Smooth muscle cell (in vitro differentiated cells): ENCODE data around the gene ZSWIM4. TPM values are rescaled to one million over a fixed set of nuclear protein-coding genes. Genes with fewer than 3 reads are reported as not detected.

Experiments used
- DNase-seq: peaks from one replicate; lab custom pipeline; 2025; ENCODE audit not compliant: unreplicated experiment; lab: John Stamatoyannopoulos, UW
- H2AFZ ChIP-seq: fragments of 200-600 bp; sonication (generic); 2 replicates; pipeline ENCODE4 v1.6.0; 2016; ENCODE audit warnings: antibody characterized with exemption, low read depth, mild to moderate bottlenecking
- H3F3A ChIP-seq: fragments of 200-600 bp; sonication (generic); 2 replicates; pipeline ENCODE4 v1.6.0; 2017; ENCODE audit warnings: antibody characterized with exemption, low read depth
- H3K27ac ChIP-seq: fragments of 200-600 bp; sonication (generic); 2 replicates; pipeline ENCODE4 v1.5.1; 2016; ENCODE audit warnings: low read depth, mild to moderate bottlenecking
- H3K27me3 ChIP-seq: fragments of 200-600 bp; sonication (generic); 2 replicates; pipeline ENCODE4 v1.6.1; 2016; ENCODE audit warnings: low read depth, mild to moderate bottlenecking
- H3K36me3 ChIP-seq: fragments of 200-600 bp; sonication (generic); 2 replicates; pipeline ENCODE4 v1.5.1; 2016; ENCODE audit warnings: low read depth
- H3K4me1 ChIP-seq: fragments of 200-600 bp; sonication (generic); 2 replicates; pipeline ENCODE4 v1.5.1; 2016; ENCODE audit warnings: low read depth
- H3K4me2 ChIP-seq: fragments of 200-600 bp; sonication (generic); 2 replicates; pipeline ENCODE4 v1.6.0; 2016; ENCODE audit warnings: mild to moderate bottlenecking
- H3K4me3 ChIP-seq: fragments of 200-600 bp; sonication (generic); 2 replicates; pipeline ENCODE4 v1.5.1; 2016; ENCODE audit warnings: mild to moderate bottlenecking
- H3K79me2 ChIP-seq: fragments of 200-600 bp; sonication (generic); 2 replicates; pipeline ENCODE4 v1.6.0; 2016; ENCODE audit warnings: low read depth, mild to moderate bottlenecking
- H3K9ac ChIP-seq: fragments of 200-600 bp; sonication (generic); 2 replicates; pipeline ENCODE4 v1.6.0; 2016; ENCODE audit warnings: low read depth
- H3K9me3 ChIP-seq: fragments of 200-600 bp; sonication (generic); replicated peaks from 2 replicates; pipeline ENCODE4 v1.5.1; 2016; ENCODE audit warnings: low read depth
- H4K20me1 ChIP-seq: fragments of 200-600 bp; sonication (generic); 2 replicates; pipeline ENCODE4 v1.6.0; 2016; ENCODE audit warnings: low read depth
- WGBS: methylation state at CpG from one replicate; pipeline ENCODE4 v1.1.7; 2016; ENCODE audit warnings: low lambda C conversion rate; 5-methylcytosine and 5-hydroxymethylcytosine counted together
- polyA plus RNA-seq: library from polyadenylated mRNA; unstranded; fragments of >200 nt; fragmentation: Nextera tagmentation; extraction: Ambion mirVana; gene quantifications from 2 replicates; pipeline ENCODE4 v1.2.1, GENCODE V29; 2016
- total RNA-seq: library from RNA; depleted of rRNA; stranded (reverse); fragments of >200 nt; gene quantifications from 2 replicates; pipeline ENCODE4 v1.2.3, GENCODE V29; 2014
- TF ChIP-seq, protein P1 (sequence below): fragments of 200-600 bp; sonication (generic); IDR thresholded peaks from 2 replicates; pipeline ENCODE4 v1.5.1; 2017; ENCODE audit warnings: borderline replicate concordance, mild to moderate bottlenecking, antibody characterized with exemption; ENCODE audit not compliant: insufficient read depth, poor library complexity, severe bottlenecking

ZSWIM4 gene
- total and polyA plus RNA-seq, 2 experiments from 2014 or later: 3.0 to 5.8 TPM

DNA sequence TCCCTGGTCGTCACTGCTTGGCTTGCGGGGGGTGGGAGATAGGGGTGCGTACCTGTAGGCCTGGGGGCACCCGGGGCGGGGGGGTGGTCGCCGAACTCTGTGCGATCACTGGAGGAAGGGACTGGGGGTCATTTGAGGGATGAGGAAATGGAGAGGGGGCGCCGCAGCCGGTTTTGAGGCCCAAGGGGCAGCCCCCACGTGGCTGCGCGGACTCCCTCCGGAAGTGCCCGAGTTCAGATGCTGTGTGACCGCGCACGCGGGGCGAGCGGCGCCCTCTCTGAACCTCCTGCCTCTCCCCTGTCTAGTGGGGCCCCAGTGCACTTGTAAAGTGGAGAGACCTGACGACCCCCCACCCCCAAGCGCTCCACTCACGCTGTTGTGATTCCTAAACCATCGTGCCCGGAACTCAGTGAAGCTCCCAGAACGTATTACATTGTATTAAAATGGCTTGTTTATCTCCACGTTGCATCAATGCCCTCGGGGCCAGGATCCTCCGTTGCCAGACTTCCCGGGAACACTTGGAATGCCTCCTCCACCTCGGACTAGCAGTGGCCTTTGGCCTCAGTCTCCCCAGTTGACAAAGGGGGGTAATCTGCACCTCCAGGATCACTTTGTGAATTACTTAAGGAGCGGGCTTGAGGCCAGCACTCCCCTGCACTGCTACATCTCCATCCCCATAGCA, 78.7 kb downstream of the ZSWIM4 start:
- no peak for DNase-seq
- Histone ChIP-seq H3K27me3 (no peaks in the 10 kb centered on the region), H3F3A (peaks cover 6% of the 10 kb centered on the region), H3K4me1 (no peaks in the 10 kb centered on the region), H2AFZ (no peak overlapping the region), H3K27ac (no peak overlapping the region), H3K4me3 (no peak overlapping the region), H4K20me1 (no peaks in the 10 kb centered on the region), H3K36me3 (no peaks in the 10 kb centered on the region), H3K9ac (no peak overlapping the region), H3K79me2 (no peaks in the 10 kb centered on the region), H3K4me2 (no peak overlapping the region), H3K9me3 (no peaks in the 10 kb centered on the region)
- TF ChIP-seq, protein P1, sequence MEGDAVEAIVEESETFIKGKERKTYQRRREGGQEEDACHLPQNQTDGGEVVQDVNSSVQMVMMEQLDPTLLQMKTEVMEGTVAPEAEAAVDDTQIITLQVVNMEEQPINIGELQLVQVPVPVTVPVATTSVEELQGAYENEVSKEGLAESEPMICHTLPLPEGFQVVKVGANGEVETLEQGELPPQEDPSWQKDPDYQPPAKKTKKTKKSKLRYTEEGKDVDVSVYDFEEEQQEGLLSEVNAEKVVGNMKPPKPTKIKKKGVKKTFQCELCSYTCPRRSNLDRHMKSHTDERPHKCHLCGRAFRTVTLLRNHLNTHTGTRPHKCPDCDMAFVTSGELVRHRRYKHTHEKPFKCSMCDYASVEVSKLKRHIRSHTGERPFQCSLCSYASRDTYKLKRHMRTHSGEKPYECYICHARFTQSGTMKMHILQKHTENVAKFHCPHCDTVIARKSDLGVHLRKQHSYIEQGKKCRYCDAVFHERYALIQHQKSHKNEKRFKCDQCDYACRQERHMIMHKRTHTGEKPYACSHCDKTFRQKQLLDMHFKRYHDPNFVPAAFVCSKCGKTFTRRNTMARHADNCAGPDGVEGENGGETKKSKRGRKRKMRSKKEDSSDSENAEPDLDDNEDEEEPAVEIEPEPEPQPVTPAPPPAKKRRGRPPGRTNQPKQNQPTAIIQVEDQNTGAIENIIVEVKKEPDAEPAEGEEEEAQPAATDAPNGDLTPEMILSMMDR: no peak
- WGBS: 48% methylated on average over 16 of the region's 35 CpGs

DNA sequence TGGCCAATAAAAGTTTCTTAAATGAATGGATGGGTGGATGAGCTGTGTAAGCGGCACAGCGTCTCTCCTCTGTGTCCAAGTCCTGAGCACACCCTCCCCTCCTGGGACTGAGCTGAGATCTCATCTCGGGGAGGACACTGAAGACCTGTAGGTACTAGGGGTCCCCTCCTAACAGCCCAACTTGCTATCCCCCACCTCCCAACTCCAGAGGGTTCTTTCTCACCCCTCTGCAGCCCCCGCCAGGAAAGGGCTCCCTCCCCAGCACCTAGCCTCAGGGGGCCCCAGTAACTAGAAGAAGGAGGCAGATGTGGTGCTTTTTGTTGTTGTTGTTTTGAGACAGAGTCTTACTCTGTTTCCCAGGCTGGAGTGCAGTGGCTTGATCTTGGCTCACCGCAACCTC, 80.6 kb downstream of the ZSWIM4 start:
- no peak overlapping the region for H3K27ac ChIP-seq
- no peaks in the 10 kb centered on the region for H3K27me3 ChIP-seq
- no peak overlapping the region for H2AFZ ChIP-seq
- peaks cover 5% of the 10 kb centered on the region for H3K4me1 ChIP-seq
- DNase-seq: no peak
- no peak overlapping the region for H3K9ac ChIP-seq
- no peaks in the 10 kb centered on the region for H3K9me3 ChIP-seq
- WGBS: 99% methylated on average over 5 of the region's 5 CpGs
- H4K20me1 ChIP-seq: no peaks in the 10 kb centered on the region
- H3K79me2 ChIP-seq: no peaks in the 10 kb centered on the region
- peaks cover 6% of the 10 kb centered on the region for H3F3A ChIP-seq
- no peak overlapping the region for H3K4me2 ChIP-seq
- no peaks in the 10 kb centered on the region for H3K36me3 ChIP-seq
- TF ChIP-seq, protein P1: no peak
- H3K4me3 ChIP-seq: no peak overlapping the region

DNA sequence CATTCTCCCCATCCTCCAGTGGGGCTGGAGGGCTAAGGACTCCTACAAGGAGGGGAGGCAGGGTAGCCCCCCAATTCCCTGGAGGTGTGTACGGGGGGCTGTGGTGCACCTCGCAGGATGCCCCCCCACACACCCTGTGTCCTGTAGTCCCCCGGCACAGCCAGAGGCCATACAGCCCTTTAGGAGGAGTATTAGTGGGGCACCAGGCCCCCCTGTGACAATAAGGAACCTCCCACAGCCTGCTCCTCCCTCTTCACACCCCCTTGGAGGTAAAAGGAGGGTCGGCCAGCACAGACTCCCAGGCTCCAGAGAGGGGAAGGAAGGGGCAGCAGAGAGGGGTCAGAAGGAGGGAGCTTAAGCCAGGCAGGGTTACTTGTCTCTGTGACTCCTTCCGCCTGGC, 81.6 kb downstream of the ZSWIM4 start, which contains the start of gene NANOS3:
Gene NANOS3, plus strand, starts transcription at position 301 of the 400 bp plus-strand sequence. CDS start 115 bp downstream, outside the sequence.
- Histone ChIP-seq H3F3A (peaks cover 1% of the 10 kb centered on the region), H3K27me3 (no peaks in the 10 kb centered on the region), H3K79me2 (no peaks in the 10 kb centered on the region), H3K9ac (no peak within 1 kb of the TSS), H3K4me1 (peaks cover 14% of the 10 kb centered on the region), H3K4me2 (no peak within 1 kb of the TSS), H3K27ac (no peak within 1 kb of the TSS), H3K9me3 (no peaks in the 10 kb centered on the region), H2AFZ (no peak within 1 kb of the TSS), H3K4me3 (no peak within 1 kb of the TSS), H4K20me1 (no peaks in the 10 kb centered on the region), H3K36me3 (no peaks in the 10 kb centered on the region)
- TF ChIP-seq, protein P1: no peak
- whole genome bisulfite sequencing: 83% methylated on average over 5 of the region's 5 CpGs
- no peak for DNase-seq

DNA sequence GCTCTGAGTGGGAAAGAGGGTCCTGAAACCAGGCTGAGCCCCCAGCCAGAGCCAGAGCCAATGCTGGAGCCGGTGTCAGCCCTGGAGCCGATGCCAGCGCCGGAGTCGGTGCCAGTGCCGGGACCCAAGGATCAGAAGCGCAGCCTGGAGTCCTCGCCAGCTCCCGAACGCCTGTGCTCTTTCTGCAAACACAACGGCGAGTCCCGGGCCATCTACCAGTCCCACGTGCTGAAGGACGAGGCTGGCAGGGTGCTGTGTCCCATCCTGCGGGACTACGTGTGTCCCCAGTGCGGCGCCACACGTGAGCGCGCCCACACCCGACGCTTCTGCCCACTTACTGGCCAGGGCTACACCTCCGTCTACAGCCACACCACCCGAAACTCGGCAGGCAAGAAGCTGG, 82.1 kb downstream of the ZSWIM4 start:
- TF ChIP-seq, protein P1: no peak
- 92% methylated on average over 19 of the region's 27 CpGs for WGBS
- Histone ChIP-seq H3K27ac (no peak overlapping the region), H3K4me1 (peaks cover 14% of the 10 kb centered on the region), H3K4me3 (no peak overlapping the region), H3K27me3 (no peaks in the 10 kb centered on the region), H2AFZ (no peak overlapping the region), H3F3A (no peaks in the 10 kb centered on the region), H3K36me3 (no peaks in the 10 kb centered on the region), H4K20me1 (no peaks in the 10 kb centered on the region), H3K9ac (no peak overlapping the region), H3K9me3 (no peaks in the 10 kb centered on the region), H3K79me2 (no peaks in the 10 kb centered on the region), H3K4me2 (no peak overlapping the region)
- DNase-seq: no peak
